HG02885 (cell line): ENCODE data around the gene AJAP1.

Experiments used
- ATAC-seq: cut with Tn5 transposase; IDR thresholded peaks from one replicate; pipeline ENCODE4 v1.9.1; 2021; ENCODE audit warnings: mild to moderate bottlenecking; ENCODE audit not compliant: unreplicated experiment, poor library complexity

AJAP1 gene

GRCh38 chr1:4726620-4727341 is 72.4 kb downstream of the AJAP1 start:
- no peak for ATAC-seq

- ATAC-seq, result no peak
Measured at GRCh38 chr1:4728319-4729089, 74.1 kb downstream of the AJAP1 start.

GRCh38 chr1:4729090-4729471 is 74.7 kb downstream of the AJAP1 start:
- no peak for ATAC-seq

DNA sequence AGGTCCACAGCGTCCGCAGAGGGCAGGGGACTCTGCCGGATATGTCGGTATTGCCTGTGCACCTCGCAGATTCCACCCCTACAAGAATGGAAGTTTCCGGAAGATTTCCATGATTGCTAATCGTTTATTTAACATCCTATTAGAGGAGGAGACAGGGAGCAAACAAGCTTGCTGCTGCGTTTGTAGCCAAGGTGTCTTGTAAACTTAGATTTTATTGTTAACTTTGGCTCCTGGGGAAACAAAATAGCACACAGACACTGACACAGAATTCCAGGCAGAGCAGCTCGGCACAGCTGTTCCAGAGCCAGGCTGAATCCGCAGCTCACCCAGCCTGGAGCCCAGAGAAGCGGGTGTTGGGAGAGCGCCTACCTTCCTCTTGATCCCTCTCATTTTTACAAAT is 75.7 kb downstream of the AJAP1 start:
- ATAC-seq, result no peak

DNA sequence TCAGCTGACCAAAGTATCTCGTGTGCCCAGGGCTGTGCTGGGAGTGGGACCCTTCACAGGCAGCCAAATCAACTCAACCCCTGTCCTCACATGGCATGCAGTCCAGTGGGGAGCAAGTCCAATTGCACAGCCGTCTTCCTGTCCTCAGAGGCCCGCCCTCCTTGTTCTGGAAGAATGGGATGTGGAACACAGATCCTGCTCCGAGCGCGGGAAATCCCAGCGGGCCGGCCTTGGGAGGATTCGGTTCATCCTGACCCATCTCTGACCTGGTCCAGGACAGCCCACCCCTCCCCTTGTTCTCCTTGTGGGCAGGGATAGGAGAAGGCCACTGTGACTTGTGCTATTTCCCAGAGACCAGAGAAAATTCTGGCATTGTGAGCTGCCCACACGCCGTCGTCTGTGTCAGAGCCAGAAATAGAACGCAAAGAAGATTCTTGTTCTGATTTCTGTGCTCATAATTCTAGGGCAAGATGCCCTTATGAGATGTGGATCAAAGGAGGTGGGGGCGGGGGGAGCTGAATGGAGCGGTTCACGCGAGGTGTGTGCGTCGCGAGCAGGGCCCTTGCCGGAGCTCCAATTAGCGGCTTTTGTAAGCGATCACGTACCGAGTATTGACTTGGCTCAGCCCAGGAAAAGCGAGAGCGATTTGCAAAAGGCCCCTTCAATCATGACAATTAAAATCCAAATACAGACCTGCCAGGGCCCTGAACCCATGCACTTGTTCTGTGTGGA is 79.2 kb downstream of the AJAP1 start:
- no peak for ATAC-seq

- no peak for ATAC-seq
Measured at GRCh38 chr1:4734219-4734618, 79.8 kb downstream of the AJAP1 start.

DNA sequence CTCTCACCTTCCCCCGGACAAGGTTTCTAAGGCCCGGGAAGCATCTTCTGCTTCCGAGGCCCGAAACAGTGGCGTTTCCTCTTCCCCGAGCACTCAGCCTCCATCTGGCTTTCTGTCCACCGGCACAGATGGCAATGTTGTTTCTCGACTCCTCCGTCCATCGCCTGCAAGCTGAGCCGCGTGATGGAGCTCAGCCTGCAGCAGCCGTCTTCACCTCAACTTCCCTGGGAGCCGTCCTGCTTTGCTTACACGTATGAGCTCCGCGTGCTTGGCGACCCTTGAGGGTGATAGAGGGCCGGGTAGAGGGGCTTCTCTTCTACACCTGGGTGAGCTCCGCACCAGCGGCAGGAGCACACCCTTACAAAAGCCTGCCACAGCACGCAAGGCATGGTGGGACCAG is 80.4 kb downstream of the AJAP1 start:
- ATAC-seq, result no peak

- ATAC-seq, result no peak
Measured at GRCh38 chr1:4736254-4736653, 81.8 kb downstream of the AJAP1 start.

DNA sequence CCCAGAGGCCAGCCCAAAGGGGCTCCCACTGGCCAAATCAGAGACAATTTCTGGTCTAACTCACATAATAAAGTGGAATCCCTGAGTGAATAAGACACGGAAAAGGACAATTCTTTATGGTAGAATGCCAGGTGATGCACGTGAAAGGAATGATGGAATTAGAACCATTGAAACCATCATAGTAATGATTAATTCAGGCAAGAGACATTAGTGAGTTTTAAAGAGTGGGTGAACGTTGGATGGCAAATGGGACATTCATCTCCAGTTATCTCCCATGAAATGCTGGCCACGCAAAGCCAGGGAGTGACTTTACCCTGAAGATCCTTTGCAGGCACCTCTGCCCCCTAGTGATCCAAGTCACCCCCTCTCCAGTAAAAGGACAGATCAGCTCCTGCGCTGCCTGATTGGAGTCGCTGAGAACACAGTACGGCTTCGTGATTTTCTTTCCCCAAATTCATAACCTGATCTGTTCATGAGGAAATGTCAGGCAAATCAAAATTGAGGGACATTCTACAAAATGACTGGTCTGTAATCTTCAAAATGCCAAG is 87.5 kb downstream of the AJAP1 start:
- no peak for ATAC-seq

GRCh38 chr1:4743978-4744750 is 89.8 kb downstream of the AJAP1 start:
- no peak for ATAC-seq

- no peak for ATAC-seq
Measured at GRCh38 chr1:4745560-4745959, 91.2 kb downstream of the AJAP1 start.

DNA sequence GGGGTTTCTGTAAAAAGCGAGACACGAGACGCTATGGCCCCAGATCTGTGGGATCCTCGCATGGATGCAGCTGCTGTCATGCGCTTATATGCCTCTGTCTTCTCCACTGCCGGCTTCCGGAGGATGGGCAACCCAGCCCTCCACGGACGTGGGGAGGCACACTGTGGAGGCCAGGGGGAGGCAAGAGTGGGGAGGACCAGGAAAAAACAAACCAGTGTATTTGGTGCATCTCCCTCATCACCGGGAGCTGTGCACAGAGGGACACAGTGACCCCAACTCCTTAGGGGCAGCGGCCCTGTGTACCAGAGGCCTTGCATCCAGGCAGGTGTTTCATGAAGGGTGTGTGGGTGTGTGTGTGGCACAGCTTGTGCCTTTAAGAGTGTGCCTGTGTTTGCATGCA is 95.0 kb downstream of the AJAP1 start:
- ATAC-seq, result no peak

DNA sequence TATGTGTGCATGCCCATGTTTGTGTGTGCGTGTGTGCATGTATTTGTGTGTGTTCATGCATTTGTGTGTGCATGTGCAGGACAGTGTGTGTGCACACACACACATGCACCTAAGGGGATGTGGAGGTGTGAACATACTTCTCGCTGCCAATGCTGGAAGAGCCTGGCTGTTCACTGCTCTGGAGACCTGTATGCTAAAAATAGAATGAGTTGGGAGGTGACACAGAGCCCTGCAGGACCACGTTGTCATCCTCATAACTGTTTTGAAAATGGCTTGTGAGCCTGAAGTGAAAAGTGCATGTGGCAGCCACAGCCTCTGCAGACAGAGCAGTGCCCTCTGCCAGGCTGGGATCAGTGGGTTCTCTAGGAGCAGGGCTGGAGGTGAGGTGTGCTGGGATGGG is 95.8 kb downstream of the AJAP1 start:
- ATAC-seq, result no peak

GRCh38 chr1:4752059-4752458 is 97.7 kb downstream of the AJAP1 start:
- no peak for ATAC-seq

DNA sequence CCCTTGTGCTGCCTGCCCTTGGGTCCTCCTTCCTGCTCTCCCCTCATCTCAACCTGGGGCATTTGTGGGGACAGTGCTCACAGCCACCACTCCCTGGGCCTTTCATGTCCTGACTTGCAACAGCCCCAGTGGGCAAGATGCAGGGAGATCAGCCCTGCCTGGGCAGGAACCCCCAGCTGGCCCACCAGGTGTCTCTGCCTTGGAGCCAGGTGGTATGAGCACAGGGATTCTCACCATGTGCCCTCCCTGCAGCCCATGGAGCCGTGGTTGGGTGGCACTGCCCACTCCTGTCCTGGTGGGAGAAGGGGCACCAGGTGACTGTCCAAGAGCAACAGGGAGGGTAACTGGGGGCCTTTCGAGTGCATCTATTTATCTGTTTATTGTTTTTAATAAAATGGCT is 100.4 kb downstream of the AJAP1 start:
- no peak for ATAC-seq

DNA sequence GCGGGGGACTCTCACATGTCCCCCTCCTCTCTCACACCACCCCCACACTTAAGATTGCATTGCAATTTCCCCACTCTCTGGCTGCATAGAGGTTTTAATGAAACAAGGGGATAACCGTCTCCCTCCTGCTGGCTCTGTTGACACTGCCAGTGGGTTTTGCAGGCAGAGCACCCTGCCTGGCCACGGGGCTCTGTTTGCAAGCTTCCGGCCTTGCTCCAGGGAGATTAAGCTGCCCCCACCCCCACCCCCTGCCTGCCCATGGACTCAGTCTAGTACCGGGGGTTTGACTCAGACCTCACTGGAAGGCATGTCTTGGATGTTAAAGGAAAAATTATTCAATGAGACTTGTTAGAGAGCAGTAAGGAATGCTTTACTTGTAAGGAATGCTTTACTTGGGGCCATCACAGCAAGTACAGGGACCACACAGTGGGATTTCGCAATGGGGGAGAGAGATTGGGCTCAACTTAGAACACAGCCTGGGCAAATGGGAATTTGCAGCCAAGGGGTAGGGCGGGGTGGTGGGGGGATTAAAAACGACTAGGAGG is 101.0 kb downstream of the AJAP1 start:
- ATAC-seq, result no peak

- ATAC-seq, result no peak
Measured at GRCh38 chr1:4755864-4756504, 101.6 kb downstream of the AJAP1 start.

GRCh38 chr1:4756851-4757580 is 102.6 kb downstream of the AJAP1 start:
- no peak for ATAC-seq

GRCh38 chr1:4759671-4760070 is 105.3 kb downstream of the AJAP1 start:
- ATAC-seq, result no peak
